HepG2 (cell line): ENCODE results near the gene ATP9A.

ENCODE experiments used
- GTF2F1 ChIP-seq: fragments of 150-350 bp; IDR thresholded peaks from 2 replicates; pipeline ENCODE4 v1.6.1; 2014; ENCODE audit warnings: low read length
- YY1 ChIP-seq: IDR thresholded peaks from 2 replicates; pipeline ENCODE4 v1.6.1; 2011; ENCODE audit warnings: low read length, low read depth, moderate library complexity, mild to moderate bottlenecking; ENCODE audit not compliant: insufficient read depth, insufficient replicate concordance

DNA sequence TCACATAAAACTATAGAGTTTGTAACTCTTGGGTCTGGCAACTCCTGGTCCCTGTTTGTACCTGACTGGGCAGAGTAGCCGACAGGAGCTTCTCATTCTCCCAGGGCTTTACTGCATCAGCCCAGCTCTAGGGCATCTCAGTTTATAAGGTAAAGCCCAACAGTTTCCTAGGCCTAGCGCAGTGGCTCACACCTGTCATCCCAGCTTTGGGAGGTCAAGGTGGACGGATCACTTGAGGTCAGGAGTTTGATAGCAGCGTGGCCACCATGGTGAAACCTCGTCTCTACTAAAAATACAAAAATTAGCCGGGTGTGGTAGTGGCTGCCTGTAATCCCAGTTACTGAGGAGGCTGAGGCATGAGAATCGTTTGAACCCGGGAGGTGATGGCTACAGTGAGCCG, 47.8 kb downstream of the ATP9A start:
- TF ChIP-seq YY1 = no peak
- no peak for TF ChIP-seq GTF2F1
